Pons (tissue), 1 donor: ENCODE data around the gene RABGGTA.

ENCODE experiments used
- DNase-seq: peaks from one replicate; pipeline ENCODE4 v3.0.0-alpha.2; 2016; ENCODE audit warnings: low spot score

The RABGGTA gene, protein sequence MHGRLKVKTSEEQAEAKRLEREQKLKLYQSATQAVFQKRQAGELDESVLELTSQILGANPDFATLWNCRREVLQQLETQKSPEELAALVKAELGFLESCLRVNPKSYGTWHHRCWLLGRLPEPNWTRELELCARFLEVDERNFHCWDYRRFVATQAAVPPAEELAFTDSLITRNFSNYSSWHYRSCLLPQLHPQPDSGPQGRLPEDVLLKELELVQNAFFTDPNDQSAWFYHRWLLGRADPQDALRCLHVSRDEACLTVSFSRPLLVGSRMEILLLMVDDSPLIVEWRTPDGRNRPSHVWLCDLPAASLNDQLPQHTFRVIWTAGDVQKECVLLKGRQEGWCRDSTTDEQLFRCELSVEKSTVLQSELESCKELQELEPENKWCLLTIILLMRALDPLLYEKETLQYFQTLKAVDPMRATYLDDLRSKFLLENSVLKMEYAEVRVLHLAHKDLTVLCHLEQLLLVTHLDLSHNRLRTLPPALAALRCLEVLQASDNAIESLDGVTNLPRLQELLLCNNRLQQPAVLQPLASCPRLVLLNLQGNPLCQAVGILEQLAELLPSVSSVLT

DNA sequence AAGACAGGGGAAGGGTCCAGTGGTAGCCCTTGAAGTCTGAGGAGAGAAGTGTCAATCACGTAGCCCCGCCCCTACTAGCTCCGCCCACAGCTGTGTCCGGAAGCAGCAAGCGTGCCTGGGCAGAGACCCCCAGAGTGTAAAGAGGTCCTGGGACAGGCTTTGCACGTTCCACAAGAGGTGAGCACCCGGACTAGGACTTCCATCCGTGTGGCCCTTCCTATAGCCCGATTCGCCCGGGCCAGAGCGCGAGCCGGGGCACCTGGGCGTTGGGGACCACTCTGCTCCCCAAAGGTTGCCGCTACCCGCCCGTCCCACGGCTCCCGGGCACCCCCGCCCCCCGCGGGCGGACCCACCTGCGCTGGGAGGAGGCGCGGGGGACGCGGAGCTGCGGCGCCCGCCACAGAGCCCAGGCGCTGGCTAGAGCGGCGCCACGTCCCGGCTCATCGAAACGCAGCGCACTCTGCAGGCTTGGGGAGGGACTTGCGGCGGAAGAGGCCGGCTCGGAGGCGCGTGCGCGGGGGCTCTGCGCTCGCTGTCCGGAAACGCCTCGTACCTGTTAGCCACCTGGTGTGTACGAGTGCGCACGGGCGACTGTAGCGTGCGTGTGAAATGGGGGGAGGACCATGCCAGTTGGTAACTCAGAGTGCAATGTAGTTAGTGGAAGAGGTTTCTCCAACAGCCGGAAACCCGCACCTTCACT is at the start of gene RABGGTA:
Gene RABGGTA (minus strand): TSS at position 464 of the 700 bp plus-strand sequence. CDS start 482 bp downstream, outside the sequence.
- DNase-seq = peak; percentile 78

DNA sequence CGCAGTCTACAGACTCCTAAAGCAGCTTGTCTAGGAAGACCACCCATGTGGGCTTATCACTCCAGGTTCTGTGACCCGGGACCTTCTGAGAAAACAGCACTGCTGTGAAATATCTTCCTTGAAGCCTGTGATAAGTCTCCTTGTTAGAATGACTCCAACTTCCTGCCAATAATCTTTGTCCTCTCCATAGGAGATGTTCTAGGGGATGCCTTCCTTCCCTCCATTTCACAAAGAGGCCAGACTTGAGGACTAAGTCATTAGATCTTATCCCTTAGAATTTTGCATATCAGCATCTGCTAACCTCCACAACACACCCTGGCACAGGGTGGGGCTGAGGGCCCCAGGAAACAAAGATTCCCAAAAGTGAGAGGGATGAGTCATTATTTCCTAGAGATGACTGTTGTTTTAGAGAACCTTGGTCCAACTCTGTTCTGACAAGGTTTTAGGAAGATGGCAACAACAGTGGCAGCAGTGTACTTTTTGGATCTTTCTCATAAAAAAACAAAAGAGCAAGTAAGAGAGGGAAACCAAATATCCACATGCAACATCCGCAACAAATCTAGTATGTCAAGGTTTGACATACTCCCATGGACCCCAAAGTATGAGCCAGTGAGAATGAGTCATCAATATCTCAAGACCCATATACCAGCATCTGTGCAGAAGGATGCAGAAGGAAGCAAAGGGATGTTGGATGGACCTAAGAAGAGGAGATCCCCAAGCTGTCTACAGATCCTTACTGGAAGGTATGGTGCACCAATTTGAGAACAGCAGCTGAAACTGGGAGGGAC is 45.9 kb upstream of the RABGGTA start:
- no peak for DNase-seq

DNA sequence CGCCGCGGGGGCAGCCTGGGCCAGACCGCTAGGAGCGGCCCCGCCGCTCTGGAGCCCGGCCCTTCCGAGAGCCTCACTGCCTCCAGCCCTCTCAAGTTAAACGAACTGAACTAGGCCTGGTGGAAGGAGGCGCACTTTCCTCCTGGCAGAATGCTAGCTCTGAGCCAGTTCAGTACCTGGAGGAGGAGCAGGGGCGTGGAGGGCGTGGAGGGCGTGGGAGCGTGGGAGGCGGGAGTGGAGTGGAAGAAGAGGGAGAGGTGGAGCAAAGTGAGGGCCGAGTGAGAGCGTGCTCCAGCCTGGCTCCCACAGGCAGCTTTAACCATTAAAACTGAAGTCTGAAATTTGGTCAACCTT is 45.2 kb upstream of the RABGGTA start:
- DNase-seq = no peak

DNA sequence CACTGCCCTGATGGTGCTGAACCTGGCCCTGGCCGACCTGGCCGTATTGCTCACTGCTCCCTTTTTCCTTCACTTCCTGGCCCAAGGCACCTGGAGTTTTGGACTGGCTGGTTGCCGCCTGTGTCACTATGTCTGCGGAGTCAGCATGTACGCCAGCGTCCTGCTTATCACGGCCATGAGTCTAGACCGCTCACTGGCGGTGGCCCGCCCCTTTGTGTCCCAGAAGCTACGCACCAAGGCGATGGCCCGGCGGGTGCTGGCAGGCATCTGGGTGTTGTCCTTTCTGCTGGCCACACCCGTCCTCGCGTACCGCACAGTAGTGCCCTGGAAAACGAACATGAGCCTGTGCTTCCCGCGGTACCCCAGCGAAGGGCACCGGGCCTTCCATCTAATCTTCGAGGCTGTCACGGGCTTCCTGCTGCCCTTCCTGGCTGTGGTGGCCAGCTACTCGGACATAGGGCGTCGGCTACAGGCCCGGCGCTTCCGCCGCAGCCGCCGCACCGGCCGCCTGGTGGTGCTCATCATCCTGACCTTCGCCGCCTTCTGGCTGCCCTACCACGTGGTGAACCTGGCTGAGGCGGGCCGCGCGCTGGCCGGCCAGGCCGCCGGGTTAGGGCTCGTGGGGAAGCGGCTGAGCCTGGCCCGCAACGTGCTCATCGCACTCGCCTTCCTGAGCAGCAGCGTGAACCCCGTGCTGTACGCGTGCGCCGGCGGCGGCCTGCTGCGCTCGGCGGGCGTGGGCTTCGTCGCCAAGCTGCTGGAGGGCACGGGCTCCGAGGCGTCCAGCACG is 44.6 kb upstream of the RABGGTA start:
- no peak for DNase-seq

DNA sequence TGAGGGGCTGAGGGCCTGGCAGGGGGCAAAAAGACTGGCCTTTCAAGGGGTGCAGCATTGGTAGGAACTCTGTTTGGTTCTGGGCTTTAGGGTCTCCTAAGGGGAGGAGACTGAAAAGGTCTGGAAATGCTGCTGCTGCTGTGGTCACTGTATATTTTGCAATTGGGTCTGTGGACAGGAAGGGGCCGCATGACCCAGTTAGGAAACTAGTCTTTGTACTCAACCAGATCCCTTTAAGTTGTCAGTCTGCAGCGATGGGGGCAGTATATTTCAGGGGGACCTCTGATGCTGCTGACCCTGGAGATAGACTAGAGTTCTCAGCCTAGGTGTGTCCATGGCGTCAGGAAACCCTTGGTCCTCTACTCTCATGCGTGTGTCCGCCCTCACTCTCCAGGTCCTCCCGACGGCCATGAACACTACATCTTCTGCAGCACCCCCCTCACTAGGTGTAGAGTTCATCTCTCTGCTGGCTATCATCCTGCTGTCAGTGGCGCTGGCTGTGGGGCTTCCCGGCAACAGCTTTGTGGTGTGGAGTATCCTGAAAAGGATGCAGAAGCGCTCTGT is 43.9 kb upstream of the RABGGTA start:
- no peak for DNase-seq

DNA sequence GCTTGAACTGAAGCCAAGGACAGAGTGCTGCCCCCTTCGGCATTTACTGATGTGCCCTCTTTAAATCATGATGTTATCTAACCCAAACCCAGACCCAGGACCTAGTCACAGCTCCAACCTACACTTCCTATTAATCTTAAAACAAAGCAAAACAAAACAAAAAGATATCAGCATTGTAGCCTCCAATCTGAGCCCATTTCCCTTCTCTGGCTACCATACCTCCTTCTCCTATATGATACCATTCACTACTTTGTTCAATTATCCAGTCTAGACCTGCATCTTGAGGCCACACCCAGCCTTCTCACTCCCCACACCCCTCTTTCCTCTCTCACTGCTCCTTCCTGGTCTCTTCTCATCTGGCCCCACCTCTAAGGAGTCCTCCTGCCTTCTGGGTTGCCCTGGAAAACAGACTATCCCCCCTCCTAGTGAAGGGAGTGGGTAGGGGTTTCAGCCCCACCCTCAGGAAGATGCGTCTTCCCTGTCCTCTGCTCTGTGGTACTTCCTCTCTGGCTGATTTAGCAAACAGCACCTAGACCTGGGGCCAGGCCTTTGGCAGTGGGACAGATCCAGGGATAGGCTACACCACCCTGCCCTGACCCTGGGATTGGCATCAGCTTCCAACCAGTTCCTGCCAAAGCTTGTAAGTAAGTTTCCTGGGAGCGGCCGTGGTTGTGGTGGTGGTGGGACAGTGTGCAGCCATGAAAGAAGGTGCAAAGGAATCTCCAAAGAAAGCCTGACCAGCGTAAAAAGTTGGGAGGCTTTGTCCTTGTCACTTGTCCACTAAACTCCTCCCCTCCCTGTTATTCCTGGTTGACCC is 43.2 kb upstream of the RABGGTA start:
- no peak for DNase-seq

DNA sequence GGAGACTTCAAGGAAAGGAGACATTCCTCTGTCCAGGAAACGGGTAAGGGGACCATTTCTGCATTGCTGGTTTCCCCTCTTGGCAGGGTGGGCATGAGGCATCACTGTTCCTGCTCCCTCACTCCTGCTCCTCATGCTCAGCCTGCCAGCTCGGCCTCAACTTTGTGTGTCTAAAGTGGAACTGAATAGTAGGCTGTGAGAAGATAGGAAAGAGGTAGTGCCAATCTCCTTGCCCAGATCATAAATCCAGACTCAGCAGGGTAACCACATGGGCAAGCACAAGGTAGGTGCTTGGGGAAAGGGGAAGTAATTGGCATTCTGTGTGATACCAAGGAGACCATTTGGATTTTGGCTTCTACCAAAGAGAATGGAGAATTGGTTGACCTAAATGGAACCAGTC is 42.5 kb upstream of the RABGGTA start:
- DNase-seq = no peak

DNA sequence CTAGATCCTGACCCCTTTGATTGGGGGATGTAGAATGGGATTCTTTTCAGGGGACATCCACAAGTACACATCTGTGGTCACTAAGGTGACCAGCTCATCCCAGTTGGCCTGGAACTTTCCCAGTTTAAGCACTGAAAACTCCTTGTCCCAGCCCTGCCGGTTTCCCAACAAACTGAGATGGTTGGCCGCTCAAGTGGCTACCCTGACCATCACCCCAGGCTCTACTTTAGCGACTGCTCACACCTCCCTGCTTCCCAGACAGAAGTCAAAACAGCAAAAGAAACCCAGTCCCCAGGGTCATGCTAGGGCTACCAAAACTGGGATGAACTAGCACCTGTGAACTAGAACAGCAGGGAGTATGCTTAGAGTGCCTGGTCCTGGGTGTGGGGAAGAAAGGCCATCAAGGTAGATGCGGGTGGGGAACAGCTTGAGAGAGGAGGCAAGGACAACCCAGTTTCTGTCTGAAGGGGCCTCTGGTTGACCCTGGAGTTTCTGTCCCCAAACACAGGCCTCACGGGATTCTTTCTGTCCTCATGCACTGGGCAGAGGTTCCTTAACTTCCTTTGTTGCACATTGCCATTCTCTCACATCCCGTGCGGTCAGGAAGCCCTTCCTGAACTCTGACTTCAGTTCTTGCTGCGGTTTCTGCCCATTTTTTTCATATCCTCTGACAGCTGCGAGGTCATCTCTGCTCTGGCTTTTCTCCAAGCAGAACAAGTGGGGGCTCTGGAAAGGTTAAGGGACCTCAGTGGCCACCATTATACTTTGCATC is 41.5 kb upstream of the RABGGTA start:
- peak; percentile 65 for DNase-seq

DNA sequence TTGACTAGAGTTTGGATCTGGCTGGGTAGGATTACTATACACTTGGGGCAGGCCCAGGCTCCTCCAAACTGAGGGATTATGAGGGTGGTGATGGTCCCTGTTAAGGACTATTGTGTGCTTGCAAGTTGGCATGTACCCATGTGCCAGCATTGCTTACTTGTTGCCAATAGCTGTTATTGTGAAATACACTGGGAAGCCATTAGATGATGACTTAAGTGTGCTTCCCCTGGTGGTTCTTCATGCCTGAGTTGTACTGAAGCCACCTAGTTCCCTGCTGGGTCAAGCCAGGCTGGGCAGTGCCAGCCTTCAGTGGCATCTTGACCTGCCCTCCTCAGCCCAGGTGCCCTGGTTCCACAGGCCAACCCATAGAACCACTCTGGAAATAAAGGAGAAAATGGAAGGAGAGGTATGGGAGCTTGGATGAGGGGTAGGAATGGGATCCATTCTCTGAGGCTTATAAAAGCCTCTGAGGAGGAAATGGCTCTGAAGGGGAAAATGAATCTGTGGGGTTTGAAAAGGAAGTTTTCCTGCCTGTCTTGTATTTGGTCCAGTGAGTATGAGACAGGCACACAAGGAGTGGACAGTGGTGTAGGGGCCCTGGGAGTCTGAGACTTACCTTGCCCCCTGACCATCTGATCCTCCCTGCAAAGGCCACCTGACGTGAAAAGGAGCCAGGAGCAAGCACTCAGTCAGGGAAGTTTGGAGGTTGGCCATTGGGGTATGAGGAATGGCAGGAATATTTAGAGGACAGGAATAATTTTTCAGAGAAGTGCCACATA is 40.6 kb upstream of the RABGGTA start:
- no peak for DNase-seq

DNA sequence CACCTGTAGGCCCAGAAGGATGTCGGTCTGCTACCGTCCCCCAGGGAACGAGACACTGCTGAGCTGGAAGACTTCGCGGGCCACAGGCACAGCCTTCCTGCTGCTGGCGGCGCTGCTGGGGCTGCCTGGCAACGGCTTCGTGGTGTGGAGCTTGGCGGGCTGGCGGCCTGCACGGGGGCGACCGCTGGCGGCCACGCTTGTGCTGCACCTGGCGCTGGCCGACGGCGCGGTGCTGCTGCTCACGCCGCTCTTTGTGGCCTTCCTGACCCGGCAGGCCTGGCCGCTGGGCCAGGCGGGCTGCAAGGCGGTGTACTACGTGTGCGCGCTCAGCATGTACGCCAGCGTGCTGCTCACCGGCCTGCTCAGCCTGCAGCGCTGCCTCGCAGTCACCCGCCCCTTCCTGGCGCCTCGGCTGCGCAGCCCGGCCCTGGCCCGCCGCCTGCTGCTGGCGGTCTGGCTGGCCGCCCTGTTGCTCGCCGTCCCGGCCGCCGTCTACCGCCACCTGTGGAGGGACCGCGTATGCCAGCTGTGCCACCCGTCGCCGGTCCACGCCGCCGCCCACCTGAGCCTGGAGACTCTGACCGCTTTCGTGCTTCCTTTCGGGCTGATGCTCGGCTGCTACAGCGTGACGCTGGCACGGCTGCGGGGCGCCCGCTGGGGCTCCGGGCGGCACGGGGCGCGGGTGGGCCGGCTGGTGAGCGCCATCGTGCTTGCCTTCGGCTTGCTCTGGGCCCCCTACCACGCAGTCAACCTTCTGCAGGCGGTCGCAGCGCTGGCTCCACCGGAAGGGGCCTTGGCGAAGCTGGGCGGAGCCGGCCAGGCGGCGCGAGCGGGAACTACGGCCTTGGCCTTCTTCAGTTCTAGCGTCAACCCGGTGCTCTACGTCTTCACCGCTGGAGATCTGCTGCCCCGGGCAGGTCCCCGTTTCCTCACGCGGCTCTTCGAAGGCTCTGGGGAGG is 39.5 kb upstream of the RABGGTA start, which contains the start of gene LTB4R:
Gene LTB4R (plus strand): TSS at position 857 of the 959 bp plus-strand sequence. CDS start 4,150 bp downstream, outside the sequence.
- no peak for DNase-seq

DNA sequence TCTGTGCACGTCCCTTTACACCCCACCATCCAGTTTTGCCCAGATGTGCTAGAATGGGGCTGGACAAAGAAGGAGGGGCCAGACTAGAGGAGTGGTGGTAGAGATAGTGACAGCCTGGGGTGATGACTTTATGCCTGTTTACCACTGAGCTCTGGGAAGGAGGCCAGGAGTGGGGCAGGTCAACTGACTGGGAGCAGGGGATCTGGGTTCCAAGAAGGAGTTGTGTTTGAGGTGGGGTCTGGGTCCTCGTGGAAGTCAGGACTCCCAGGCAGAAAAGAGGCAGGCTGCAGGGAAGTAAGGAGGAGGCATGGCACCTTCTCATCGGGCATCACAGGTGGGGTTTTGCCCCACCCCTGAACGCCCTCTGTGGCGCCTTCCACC is 38.9 kb upstream of the RABGGTA start:
- DNase-seq = no peak

DNA sequence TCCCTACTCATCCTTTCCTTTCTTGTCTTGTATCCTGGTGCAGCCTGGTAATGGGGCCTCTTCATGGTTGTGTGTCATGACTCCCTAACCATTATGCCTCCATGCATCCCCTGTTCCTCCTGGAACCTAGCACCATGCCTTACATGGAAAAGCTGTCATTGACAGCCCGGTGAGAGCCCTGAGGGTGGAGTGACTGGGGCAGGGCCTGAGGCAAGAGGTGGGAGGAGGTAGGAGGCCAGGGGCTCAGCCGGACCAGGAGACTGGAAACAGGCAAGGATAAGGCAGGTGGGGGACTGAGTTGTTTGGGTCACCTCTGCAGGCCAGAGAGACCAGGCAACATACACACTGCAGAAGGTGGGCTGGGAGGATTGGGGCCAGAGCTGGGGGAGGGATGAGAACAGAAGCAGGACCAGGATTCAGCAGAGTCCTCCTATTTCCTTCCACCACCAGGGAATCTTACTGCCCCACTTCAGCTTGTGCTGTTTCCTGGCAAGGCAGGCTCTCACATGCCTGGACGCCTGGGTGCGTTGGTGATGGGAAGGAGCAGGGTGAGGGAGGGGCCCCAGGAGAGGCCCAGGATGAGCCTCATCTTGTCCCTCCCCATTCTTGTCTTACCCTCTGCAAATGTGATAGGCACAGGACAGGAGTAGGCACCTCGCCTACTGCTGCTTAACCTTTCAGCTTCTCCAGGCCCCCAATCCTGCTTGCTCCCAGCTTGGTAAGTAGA is 38.3 kb upstream of the RABGGTA start, which contains the start of gene LTB4R2:
Gene LTB4R2 (plus strand): TSS at position 603 of the 727 bp plus-strand sequence. CDS start 525 bp downstream, outside the sequence.
- DNase-seq = no peak

DNA sequence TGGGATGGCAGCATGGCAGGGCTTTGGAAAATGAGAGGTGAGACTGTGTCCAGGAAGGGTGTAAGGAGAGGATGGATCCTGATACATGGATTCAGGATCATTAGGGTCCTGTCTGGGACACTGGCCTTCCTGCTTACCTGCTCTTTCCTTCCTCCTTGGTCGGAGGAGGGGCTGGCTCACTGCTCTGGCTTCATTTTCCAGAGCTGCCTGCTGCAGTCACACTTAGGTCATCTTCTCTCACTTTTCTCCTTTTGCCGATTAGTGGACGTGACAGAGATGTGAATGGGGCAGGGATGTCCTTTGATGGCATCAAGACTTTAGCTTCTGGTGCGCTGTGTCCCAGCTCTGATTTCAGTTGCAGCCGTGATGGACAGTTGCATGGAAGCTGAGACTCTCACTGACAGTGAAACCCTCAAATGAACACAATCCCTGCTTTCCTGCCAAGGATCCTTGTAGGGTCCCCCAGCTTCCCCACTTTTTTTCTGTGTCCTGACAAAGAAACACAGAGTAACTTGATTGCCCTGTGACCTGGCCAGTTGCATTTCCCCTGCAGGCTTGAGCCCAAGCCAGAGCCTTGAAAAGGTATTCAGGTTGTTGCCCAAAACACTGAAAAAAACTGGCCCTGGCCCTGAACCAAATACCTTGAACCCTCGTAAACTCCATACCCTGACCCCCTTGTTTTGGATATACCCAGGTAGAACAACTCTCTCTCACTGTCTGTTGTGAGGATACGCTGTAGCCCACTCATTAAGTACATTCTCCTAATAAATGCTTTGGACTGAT is 37.1 kb upstream of the RABGGTA start:
- DNase-seq = no peak

DNA sequence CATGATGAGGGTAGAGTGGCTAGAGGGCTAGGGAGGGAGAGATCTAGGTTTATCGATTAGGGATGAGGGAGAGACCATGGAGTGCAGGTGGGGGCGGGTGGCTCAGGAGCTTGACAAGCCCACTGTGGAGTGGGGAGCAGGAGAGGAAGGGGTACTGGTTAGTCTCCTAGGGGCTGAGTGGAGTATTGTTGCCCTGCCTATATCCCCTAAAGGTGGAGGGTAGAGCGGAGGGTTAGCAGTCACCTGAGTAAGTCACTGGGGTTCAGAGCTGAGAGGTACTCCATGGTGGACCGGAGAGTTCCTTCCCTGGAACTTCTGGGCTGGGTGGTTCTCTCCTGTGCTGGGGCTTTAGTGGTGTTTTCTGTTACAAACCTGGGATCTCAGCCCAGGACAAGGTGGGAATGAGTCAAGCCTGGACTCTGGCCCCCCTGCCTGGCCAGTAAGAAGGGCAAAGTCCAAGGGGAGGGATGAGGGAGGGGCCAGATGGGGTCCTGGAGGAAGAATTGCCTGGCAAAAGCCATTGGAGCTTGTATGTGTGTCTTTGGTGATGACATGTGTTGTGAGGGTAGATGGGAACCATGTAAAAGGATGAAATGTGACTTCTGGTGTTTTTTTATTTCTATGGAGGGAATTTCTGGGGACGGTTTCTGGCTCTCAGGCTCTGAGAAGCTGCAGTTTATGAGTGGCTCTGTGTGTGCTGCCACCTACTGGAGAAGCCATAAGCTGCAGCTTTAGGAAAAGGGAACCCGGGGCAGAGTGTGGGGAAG is 36.4 kb upstream of the RABGGTA start, which contains the start of gene CIDEB:
Gene CIDEB (minus strand): TSS at position 403 of the 767 bp plus-strand sequence. CDS start 119 bp downstream, at position 284.
- peak; percentile 57 for DNase-seq

DNA sequence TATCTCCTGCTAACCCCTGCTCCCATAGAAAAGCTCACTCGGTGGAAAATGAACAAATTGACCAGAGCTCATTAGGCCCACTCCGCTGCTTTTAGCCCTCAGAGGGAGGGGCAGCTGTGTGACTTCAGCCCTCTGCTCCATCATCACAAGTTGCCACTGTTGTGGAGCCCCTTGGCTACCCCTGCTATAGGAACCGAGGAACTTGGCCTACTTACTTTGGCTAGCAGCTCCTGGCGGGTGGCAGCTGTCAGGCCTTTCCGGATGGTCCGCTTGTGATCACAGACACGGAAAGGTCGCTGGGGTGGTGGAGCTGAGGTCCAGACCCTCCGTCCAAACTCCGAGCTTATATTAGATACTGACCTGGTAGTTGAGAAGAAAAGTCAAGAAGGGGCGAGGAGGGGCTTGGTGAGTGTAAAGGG is 35.8 kb upstream of the RABGGTA start:
- DNase-seq = no peak
